BJ (cell line): ENCODE data around the gene COPZ1. TPM values are rescaled to one million over a fixed set of nuclear protein-coding genes. Genes with fewer than 3 reads are reported as not detected.

Experiments used
- CTCF ChIA-PET: fragments of 350-600 bp; formaldehyde crosslinking; extraction: SDS; loops from one replicate; lab custom pipeline; 2021; ENCODE audit warnings: antibody characterized with exemption, inconsistent platforms; lab: Yijun Ruan, JAX
- POLR2A ChIA-PET: fragments of 300-600 bp; sonication (Branson Sonifier 250); formaldehyde crosslinking; extraction: SDS; loops from one replicate; lab custom pipeline; 2021; ENCODE audit warnings: antibody characterized with exemption; lab: Charles Lee
- DNase-seq: peaks from one replicate; pipeline ENCODE4 v3.0.0-alpha.2; 2011; ENCODE audit warnings: low read depth
- H3K27me3 ChIP-seq: 2 replicates; pipeline ENCODE4 v1.6.0; 2011; ENCODE audit warnings: low read length; ENCODE audit not compliant: control insufficient read depth, insufficient read depth
- H3K36me3 ChIP-seq: 2 replicates; pipeline ENCODE4 v1.5.1; 2011; ENCODE audit warnings: low read length; ENCODE audit not compliant: control insufficient read depth, insufficient read depth
- H3K4me3 ChIP-seq: 2 replicates; pipeline ENCODE4 v1.5.1; 2011; ENCODE audit warnings: low read depth, mild to moderate bottlenecking, control low read depth, low read length
- polyA plus RNA-seq: library from polyadenylated mRNA; depleted of rRNA; stranded (reverse); fragments of >200 nt; gene quantifications from 2 replicates; pipeline ENCODE4 v1.2.3, GENCODE V29; 2011
- TF ChIP-seq, protein P1 (sequence below): IDR thresholded peaks from 2 replicates; pipeline ENCODE4 v1.5.1; 2011; ENCODE audit warnings: low read depth, mild to moderate bottlenecking, control low read depth, inconsistent platforms, low read length, moderate library complexity; ENCODE audit not compliant: insufficient read depth

The COPZ1 gene
- polyA plus RNA-seq, 1 experiment, result 203 TPM

DNA sequence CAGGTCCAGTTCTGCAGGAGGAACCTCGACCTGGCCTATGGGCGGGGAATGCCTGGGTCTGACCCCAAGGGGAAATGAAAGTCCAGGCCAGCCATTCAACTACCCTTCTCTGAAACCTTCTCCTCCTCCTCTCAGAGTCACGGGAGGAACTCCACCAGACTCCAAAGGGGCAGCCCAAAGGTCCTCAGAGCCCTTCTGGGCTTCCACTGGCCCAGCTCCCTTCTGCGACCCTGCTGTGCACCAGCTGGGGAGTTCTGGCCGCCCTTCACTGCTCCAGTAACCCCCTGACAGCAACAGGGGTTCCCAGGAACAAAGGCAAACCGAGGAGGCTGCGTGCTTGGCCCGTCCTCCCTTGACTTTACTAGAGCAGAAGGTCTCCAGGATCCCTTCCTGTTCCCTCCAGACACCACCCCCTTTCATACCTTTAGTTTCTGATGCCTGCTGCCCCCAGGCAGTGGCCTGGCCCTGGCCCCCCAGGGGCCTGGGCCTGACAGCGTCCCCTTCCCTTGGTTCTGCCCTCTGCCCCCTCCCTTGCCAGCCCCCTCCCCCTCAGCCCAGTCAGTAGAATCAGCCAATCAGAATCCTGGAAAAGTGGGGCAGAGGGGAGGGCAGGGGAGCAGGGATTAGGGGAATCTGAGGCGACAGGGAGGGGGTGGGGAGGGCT, 60.5 kb downstream of the COPZ1 start:
- H3K4me3 ChIP-seq, result no peak overlapping the region
- DNase-seq, result no peak
- H3K27me3 ChIP-seq, result no peaks in the 10 kb centered on the region
- H3K36me3 ChIP-seq, result no peaks in the 10 kb centered on the region
- TF ChIP-seq, protein P1, sequence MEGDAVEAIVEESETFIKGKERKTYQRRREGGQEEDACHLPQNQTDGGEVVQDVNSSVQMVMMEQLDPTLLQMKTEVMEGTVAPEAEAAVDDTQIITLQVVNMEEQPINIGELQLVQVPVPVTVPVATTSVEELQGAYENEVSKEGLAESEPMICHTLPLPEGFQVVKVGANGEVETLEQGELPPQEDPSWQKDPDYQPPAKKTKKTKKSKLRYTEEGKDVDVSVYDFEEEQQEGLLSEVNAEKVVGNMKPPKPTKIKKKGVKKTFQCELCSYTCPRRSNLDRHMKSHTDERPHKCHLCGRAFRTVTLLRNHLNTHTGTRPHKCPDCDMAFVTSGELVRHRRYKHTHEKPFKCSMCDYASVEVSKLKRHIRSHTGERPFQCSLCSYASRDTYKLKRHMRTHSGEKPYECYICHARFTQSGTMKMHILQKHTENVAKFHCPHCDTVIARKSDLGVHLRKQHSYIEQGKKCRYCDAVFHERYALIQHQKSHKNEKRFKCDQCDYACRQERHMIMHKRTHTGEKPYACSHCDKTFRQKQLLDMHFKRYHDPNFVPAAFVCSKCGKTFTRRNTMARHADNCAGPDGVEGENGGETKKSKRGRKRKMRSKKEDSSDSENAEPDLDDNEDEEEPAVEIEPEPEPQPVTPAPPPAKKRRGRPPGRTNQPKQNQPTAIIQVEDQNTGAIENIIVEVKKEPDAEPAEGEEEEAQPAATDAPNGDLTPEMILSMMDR, result no peak
- CTCF ChIA-PET, result interaction anchor here (0.6 to 3.3 kb wide), 8 partner anchors 8 to 165 kb away, joined by 3 to 16 read pairs (median 8); no protein-coding TSS in a partner anchor
- POLR2A ChIA-PET, result no interaction called here

DNA sequence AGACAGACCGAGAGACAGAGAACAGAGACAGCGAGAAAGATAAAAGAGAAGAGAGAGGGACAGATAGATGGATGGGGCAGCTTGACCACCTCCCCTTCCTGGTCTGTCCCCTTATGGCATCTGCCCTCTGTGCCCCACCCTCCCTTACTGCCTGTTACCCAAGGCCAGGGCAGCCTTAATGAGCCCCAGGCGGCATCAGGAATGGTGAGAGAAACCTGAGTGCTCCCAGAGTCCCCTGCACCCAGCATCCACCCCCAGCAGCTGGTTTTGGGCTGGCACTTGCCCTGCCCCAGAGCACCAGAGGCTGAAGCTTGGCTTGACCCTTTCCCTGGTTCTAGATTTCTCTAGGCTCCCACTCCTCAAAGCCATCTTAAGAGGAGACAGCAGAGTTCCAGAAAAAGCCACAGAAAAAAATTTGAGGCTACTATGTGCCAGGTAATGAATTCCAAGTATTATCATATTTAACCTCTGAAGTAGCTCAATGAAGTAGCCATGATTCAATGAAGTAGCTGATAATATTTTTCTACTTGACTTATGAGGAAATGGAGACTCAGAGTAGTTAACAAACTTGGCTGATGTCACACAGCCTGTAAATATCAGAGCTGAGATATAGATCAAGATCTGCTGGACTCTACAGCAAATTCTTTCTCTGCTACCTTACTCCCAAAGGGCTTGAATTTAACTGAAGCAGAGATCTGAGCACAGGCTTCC, 61.6 kb downstream of the COPZ1 start:
- TF ChIP-seq, protein P1, result no peak
- ChIA-PET POLR2A (interaction anchor here (0.6 kb wide), 1 partner anchor 177 kb away, joined by 4 read pairs; no protein-coding TSS in a partner anchor), CTCF (interaction anchor here (1.1 to 3.3 kb wide), 8 partner anchors 7 to 54 kb away, joined by 3 to 16 read pairs (median 8); no protein-coding TSS in a partner anchor)
- no peaks in the 10 kb centered on the region for H3K36me3 ChIP-seq
- DNase-seq, result no peak
- H3K4me3 ChIP-seq, result no peak overlapping the region
- H3K27me3 ChIP-seq, result no peaks in the 10 kb centered on the region

DNA sequence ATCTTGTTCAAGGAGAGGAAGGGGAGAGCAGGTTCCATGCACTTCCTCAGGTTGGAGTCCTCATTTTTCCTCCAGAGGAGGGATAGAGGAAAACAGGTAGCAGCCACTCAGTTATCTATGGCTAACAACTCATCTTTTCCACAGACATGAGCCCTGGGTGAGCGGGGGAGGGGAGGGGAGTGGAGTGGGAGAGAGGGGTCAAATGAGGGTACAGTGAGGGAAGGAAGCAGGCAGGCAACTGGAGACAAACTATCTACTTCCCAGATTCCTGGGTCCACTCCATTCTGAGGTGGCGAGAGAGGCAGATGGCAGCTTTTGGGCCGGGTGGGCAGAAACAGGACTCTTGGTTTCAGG, 62.2 kb downstream of the COPZ1 start:
- CTCF ChIA-PET, result interaction anchor here (1.1 to 3.3 kb wide), 7 partner anchors 8 to 54 kb away, joined by 3 to 16 read pairs (median 7); no protein-coding TSS in a partner anchor
- H3K36me3 ChIP-seq, result no peaks in the 10 kb centered on the region
- DNase-seq, result no peak
- TF ChIP-seq, protein P1, result no peak
- POLR2A ChIA-PET, result interaction anchor here (0.6 kb wide), 1 partner anchor 178 kb away, joined by 4 read pairs; no protein-coding TSS in a partner anchor
- H3K4me3 ChIP-seq, result no peak overlapping the region
- no peaks in the 10 kb centered on the region for H3K27me3 ChIP-seq

DNA sequence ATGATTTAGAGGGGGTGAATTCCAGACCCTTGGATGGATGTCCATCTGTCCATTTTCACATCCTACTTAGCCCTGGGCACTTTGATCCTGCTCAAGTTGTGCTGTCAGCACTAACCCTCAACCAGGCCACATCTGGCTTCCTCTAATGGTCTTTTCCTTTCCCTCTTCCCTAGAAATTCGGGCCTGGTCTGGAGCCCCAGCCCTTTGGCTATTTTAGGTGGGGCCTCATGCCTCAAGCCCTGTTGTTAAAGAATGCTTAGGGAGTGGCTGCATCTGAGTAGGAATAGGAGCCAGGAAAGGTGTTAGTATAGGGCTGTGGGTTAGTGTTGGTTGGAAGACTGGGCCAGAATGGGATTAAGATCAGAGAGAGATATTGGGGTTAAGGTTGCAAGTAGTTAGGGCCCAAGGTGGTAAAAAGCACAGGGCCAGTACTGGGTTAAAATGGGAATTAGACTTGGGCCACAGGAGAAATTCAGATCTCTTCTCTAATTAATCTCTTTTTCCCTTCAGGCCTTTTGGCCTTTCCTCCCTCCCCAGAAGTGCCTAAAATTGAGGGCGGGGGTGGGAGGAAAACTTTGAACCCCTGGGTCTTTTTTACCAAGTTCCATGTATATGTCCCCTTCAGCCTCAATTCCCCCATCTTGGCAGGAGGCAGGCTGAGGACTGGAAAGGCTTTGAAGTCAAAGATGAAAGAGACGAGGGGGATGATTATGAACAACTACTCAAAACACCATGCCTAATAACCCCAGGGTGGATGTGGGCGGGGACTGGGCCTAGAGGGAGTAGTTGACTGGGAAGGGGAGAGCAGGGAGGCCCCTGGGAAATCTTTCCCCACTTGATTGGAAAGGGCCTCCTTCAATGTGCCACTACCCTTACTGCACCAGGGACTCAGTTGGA, 63.6 kb downstream of the COPZ1 start:
- TF ChIP-seq, protein P1, result no peak
- Histone ChIP-seq H3K4me3 (no peak overlapping the region), H3K36me3 (peaks cover 3% of the 10 kb centered on the region; the same call in 1 of the 2 replicates), H3K27me3 (no peaks in the 10 kb centered on the region)
- ChIA-PET CTCF (interaction anchor here (0.7 to 3.3 kb wide), 5 partner anchors 9 to 51 kb away, joined by 3 to 16 read pairs (median 8); no protein-coding TSS in a partner anchor), POLR2A (no interaction called here)
- no peak for DNase-seq
